ENCODE data around the gene SLC6A6.
A peak's percentile ranks its signal among the peaks of the same experiment; 100 is the strongest.

Gene SLC6A6

DNA sequence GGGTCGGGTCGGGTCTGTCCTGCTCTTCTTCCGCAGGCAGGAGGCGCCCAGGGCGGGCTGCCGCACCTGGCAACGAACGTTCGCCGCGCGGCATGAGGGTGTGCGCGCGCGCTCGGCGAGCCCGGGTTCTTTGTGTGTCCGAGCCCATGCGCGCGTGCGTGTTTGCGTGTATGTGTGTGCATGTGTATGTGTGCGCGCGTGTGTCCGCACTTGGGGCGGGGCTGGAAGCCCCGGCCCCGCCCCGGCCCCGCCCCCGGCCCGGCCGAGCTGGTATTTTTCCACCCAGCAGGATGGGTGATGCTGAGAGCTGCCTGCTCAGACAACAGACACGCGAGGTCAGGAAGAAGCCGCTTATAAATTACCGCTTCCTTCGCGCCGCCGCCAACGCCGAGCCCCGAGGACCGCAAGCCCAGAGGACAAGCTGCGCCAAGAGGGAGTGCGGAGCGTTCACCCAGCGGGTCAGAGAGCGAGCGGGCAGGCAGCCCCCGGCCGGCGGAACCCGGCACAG lies at the start of gene SLC6A6:
SLC6A6 (plus strand) TSS at position 303 of the 508 bp plus-strand sequence. CDS start 41,029 bp downstream, outside the sequence.
- DNase-seq, result peak; percentile 99

DNA sequence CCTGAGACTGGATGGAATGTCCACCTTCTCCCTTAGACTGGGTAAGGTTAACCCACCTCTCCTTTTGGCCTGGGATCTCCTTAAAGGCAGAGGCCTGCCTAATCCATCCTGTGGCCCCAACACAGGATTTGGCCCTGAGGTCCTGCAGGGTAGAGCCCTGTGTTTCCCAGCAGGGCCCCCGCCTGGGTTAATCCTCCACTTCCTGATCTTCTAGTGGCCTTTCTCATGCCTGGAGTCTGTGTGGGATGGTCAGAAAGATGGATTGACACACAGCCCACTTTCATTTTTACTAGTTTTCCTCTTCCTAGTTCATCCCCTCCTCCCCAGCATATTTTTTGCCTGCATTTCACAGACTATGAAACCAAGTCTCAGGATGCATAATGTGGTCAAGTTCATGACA lies 48.9 kb upstream of the SLC6A6 start:
- no peak for DNase-seq

DNA sequence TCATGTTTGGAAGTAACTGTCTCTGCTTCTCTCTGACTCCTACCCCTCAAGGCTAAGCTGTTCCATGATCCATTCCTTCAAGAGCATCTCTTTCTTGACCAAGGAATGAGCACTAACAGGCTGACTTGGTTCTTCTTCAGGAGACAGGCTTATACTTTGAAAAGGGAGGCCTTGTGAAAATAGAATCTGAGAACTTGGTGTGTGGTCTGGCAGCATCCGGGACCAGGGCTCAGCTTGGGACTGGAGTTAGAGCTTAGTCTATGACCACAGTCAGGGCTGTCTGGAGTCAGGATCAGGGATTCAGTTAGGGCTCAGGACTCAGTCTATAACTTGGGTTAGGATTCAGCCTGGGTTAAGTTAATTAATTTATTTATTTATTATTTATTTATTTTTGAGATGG lies 44.9 kb upstream of the SLC6A6 start:
- DNase-seq, result no peak

DNA sequence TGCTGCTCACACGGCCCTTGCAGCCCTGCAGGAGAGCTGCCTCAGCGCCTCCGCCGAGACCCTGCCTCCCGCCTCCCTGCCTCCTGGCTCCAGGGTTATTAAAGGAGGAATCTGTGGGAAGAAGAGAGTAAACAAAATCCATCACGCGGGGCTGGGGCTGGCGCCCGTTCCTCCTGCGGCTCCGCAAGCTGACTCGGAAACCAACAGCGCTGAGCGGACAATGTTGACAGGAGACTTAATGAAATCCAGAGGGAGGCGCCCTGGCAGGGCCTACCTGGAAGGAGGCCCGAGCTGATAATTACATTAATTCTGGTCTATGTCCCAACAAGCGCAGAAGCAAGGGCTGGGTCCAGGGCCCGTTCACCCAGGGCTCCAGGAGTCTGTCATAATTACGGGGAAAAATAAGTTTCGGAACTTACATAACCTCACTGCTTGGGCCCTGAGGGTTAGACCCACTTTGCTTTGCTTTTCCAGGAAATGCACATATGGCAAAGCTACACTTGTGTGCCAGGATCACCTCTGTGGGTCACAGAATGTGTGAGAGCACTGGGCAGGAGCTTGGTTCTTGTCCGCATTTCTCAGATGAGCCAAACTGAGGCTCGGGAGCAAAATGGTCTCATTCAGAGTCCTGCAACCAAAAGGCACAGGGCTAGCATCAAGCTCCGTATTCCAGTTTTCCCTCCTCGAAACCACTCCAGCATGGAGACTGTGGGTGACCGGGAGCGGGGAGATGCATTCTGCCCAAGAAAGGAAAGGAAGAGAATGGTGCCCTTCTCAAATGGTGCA lies 43.8 kb upstream of the SLC6A6 start:
- DNase-seq, result no peak

DNA sequence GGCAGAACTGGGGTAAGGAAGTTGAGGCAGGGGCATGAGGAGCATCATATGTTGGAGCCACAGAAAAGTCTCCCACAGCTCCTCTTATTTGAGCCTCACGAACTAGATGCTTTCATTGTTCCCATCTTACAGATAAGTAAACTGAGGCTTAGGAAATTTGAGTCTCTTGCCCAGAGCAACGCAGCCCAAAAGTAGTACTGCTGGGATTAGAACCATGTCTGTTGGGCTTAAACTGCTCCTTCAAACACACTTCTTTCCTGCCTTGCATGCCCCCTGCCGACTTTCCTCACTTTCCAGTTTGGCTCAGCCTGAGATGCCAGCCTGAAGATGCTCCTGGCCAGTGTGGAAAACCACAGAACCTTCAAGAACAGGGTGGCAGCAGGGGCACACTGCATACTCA lies 43.1 kb upstream of the SLC6A6 start:
- DNase-seq, result no peak

DNA sequence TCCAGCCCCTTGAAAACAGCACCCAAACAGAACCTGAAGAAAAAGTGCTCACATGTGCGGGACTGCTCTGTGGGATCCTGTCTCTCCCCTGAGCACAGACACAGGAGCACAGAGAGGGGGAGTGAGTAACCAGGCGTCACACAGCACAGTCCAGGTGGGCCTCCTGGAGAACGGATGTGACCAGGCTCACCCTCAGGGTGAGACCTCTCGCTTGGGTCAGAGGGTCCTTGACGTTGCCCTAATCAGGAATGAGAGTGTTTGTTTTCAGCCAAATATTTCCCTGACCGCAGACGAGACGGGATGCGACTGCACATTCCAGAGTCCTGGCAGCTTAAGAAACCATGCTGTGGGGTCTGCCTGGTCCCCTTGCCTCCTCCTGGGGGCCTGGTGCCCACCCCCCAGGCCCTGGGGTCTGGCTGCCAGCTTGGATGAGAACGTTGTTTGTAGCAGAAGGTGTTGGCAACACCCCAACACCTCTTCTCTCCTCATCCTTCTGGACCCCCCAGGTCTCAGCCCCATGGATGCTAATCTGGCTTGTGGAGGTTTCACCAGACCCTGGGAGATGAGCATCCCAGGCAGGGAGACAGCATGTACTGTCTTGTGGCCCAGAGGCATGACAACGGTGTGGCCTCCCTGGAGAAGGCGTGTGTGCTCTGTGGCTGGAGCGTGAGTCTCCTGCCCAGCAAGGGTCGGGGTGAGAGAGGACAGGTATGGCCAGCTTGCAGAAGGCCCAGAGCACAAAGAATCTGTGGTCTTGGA lies 42.1 kb upstream of the SLC6A6 start:
- DNase-seq, result no peak

DNA sequence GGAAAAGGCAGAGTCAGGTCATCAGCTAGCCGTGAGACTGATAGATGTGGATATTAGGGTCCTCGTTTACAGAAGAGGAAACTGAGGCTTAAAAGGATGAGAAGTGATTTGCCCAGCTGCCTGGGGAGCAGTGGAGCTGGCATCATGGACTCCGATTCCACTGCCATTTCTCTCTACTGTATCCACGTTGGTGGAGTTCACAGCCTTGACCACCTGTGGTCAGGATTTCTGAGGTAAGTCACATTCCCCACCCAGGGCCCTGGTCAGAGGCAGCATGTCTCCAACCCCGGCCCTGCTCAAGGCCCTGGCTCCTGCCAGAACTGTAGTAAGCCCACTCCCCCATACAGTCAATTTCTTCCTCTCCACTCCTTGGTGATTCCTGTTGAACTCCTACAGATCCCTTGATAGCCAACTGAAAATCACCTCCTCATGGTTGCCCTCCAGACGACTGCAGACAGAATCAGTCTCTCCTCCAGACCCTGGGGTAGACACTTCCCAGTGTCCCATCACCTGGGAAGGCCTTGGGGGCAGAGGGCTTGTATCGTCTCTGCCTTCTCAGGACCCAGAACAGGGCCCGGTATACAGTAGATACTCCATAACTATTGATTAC lies 41.2 kb upstream of the SLC6A6 start:
- no peak for DNase-seq

DNA sequence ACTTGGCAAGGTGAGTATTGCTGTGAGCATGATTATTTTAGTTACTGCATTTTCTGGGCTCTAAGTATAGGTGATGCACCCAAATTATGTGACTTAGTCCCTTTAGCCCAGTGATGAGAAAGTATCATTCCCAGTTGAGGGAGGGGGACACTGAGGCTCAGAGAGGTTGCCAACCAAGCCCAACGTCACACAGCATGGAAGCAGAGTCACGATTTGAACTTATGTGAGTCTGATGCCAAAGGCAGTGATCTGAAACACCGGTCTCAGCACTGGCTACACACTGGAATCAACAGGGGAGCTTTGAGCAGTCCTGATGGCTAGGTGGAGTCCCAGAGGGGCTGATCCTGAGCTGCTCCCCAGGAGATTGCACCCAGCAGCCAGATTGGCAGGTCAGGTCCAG lies 39.5 kb upstream of the SLC6A6 start:
- DNase-seq, result no peak

DNA sequence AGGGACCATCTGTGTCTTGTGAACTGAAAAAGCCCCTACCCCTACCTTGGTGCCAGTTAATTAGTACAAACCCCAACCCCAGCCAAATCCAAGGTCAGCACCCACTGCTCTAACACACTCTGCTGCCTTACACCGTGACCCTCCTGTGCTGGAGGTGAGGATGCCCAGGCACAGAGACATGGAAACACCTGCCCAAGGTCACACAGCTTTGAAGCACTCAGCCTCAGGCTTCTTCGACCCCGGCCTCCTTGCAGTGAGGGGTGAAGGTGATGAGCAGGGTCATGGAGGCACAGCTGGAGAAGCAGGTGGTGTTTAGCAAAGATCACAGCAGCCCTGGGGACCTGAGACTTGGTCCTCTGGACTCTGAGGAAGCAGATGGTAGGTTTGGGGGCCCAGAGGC lies 39.0 kb upstream of the SLC6A6 start:
- no peak for DNase-seq

DNA sequence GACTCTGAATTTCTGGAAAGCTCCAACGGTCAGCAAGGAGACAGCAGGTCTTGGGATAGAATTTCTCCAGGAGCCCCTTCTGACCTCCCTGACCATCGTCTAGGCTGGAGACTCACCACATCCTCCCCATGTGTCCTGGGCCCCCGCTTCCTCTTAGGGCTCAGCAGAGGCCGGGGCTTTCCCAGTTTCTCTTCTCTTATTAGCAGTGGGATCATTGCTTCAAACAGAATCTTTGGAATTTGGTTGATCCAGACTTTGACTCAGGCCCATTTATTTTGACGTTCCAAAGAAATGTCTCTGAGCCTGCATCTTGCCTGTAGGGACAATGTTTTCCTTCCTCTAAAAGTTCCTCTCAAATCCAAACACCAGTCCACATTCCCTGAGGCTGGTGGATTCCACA lies 38.4 kb upstream of the SLC6A6 start:
- no peak for DNase-seq

DNA sequence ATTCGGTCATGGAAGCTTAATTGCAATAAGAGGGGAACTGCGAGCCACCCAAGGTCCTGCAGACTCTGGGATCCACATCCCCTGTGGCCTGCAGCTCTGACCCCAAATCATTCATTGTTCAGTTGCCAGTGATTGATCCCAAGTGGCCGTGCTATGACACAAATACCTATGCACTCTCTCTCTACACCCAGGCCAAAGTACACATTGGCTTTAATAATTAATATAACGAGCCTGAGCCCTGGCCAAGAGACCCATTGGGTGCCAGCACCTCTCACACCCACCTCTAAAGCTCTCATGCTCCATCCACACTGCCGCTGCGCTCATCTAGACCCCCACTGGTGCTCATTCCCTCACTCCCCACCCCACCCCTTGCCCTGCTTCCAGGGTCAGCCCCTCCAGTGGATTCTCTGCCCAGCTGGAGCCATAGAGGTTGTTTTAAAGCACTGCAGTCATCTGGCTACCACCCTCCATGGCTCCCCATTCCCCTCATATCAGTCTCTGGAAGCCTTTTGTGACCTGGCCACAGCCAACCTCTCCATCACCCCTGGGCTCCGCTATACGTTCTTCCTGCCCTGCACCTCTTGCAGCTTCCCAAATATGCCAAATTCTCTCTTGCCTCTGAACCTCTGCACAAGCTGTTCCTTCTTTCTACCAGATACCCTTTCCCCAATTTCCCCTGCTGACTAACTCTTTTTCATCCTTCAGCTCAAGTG lies 37.7 kb upstream of the SLC6A6 start:
- DNase-seq, result no peak

DNA sequence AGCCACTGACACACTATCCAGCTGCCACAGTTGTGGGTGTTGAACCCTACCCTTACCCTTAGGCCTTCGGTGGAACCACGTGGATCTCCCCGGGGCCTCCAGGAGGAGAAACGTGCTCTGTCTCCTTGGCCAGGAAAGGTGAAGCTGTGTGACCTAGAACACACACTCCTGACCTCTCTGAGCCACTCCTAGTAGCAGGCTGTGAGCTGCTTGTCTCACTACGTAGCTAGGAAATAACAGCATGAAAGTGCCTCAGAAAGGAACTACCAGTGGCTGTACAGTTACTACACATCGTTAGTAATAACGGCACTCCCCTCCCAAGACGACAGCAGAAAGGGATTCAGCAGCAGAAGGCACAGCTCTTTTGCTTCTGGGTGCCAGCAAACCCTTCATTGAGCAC lies 36.2 kb upstream of the SLC6A6 start:
- no peak for DNase-seq

DNA sequence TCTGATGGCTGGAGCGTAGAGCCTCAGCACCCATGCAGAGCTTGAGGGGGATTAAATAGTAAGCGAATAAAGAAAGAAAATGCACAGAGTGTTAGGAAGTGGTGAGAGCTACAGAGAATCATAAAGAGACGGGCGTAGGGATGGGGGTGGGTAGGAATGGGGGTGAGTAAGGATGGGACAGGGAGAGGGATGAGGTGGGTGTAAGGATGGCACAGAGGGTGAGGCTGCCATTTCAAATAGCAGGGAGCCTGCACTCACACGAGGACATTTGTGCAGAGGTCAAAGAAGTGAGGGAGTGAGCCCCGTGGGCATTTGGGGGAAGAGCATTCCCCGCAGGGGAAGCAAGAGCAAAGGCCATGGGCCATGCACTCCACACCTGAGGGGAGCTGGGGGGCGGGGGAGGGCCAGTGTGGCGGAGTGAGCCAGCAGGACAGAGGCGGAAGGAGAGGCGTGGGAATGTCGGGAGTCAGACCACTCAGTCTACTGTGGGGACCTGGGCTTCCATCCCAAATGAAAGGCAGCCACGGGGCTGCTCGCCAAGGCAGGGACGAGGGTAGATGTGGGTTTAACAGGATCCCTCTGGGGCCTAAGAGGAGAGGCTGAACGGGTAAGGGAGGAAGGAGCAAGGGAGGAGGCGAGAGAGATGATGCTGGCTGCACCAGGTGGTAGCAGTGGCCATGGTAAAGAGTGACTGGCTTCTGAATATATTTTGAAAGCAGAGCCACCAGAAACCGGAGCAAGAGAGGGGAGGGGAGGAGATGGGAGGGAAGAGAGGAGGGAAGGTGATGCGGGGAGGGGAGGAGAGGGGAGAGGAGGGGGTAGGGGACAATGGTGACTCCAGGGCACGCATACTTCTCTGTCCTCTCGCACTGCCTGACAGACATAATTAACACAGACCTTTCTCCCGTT lies 35.2 kb upstream of the SLC6A6 start:
- no peak for DNase-seq

DNA sequence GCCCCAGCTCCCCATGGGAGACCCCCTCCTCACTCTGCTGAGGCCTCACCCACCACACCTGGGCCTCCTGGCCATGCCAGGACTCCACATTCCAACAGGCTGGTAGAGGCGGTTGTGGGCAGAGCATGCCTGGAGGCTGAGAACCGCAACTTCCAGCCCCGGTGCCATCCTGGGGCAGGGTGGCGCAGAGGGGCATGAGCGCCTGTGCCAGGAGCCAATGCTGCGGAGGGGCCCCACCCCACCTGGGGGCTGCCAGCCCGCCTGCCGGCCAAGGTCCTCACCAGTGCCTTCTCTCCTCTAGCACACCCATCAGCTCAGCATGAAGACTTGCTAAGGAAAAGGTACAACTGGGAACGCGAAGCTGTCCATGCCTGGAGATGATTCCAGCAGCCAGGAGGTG lies 34.3 kb upstream of the SLC6A6 start:
- DNase-seq, result no peak

DNA sequence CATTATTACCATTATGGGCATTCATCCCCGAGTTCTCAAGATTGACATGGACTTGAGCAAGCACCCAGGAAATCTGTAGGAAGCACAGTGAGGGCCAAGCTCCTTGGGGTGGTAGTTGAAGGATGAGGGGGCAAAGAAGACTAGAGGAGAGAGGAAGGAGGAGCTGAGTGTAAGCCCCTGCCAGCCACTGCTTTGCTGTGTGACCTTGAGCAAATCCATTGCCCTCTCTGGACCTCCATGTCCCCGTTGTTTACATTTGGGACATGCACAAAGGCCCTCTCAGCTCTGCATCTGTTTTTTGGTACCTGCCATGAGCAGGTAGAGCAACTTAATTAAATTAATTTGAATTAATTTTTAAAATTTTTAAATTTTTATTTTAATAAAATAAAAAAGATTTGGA lies 33.5 kb upstream of the SLC6A6 start:
- DNase-seq, result no peak

DNA sequence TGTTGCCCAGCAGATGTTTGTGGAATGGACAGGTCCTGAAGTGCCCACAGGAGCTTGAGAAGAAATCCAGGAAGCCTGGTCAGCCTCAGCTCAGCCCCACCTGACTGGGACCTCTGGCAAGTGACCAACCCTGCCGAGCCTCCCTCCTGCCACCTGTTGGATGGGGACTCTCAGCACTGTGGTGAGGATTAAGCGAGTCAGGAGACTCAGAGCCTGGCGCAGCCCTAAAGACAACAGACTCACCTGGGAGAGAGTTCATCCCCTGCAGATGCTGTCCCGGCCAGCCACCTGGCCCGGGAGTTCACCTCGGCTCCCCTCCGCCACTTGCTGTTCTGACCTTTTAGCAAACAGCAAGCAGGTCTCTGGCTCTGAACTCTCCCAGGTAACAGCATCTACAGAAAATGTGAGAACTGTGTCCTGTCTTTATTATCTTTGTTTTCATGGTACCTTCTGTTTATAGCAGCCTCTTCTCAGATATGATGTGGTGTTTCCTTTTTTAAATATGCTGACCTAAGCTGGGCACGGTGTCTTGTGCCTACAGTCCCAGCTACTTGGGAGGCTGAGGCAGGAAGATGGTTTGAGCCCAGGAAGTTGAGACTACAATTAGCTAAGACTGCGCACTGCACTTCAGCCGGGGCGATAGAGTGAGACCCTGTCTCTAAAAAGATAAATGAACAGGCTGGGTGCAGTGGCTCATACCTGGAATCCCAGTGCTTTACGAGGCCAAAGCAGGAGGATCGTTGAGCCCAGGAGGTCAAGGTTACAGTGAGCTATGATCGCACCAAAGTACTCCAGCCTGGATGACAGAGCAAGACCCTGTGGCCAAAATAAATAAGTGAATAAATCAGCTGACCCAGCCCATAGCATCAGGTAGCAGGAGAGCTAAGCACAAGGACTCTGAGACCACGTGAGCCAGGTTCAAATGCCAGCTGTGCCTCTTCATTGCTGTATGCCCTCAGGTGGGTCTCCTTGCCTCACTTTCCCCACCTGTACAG lies 32.4 kb upstream of the SLC6A6 start:
- DNase-seq, result no peak

DNA sequence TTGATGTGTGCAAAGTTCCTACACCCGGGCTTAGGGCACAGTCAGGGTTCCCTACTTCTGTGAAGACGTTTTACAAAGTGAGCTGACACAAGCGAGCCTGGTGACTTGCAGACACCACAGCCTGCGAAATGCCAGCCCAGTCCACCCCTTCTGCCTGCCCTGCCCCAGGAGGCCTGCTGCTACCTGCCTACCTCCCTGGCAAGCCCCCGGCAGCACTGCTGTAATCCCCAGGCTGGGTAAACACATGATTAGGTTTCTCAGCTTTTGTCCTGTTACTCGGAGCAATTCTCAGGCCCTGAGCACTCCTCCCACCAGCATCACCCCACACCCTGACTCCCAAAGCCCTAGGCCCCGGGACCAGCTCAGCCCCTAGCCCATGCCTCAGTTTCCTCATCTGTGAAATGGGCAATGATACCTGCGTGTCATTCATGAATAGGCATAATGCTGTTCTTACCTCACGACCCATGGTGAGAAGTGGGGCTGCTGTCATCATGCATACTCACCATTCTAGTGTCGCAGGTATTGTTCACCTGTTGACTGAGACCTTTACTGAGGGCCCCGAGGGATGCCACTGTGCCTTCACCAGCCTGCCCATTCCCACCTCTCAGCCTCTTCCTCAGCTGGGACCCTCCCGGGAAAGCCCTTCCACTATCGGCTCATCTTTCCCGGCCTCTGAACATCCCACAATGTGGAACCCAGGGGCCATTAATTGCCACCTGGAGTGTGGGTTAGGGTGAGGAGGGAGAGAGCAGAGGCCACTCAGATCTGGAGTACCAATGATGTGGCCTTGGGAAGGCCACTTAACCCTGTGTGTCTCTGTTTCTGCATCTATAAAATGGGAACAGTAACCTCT lies 31.5 kb upstream of the SLC6A6 start:
- DNase-seq, result no peak

DNA sequence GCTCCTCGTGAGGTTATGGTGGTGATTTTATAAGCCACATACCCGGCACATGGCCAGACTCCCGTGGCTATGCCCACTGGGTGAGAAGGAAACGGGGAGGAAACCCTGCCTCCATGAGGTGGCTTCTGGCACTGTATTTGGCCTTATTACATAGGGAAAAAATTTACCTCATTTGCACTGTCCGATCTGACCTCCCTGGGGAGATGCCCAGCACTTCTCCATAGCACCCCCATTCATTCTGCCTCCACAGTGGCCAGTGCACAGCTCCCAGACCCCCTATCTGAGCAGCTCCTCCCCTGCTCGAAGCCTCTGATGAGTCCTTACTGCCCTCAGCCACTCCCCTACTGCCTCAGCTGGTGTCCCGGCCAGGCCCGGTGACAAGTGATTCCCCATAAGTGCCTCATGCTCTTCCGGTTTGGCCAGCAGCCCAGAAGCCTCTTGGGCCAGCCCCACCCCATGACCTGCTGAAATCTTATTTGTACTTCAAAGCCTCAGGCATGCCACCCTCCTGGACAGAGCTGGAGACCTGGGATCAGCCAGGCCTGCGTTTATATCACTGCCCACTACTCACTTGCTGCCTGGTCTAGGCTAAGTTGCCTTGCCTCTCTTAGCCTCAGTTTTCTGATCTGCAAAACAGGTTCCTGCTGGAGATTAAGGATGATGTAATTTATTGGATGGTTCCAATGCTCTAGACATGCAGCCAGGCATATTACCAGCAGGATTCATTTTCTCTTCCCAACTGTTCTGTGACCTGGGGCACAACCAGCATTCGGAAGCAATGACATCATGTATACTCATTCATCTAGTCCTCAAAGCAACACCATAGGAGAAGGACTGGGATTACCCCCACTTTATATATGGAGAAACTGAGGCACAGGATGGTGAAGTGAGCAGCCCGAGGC lies 30.6 kb upstream of the SLC6A6 start:
- DNase-seq, result no peak

DNA sequence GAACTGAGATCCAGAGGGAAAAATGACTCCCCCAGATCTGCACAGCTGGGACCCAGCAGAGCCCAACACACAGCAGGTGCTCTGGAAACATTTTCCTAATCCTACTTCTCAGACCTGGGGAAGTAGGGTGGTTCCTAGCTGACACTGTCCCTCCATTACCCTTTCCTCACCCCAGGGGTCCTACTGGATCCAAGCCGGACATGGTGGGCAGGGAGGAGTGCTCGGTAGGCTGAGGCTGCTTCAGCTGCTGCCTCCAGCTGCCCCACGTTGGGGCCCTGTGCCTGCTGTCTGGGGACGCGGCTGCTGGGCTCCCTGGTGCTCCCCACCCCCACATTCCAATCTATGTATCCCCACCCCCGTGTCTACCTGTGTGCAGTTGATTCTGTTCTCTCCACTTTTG lies 29.8 kb upstream of the SLC6A6 start:
- DNase-seq, result no peak
